Measurements from ENCODE around the gene FPR2. TPM values are rescaled to one million over a fixed set of nuclear protein-coding genes. Genes with fewer than 3 reads are reported as not detected.

Gene FPR2
- total and polyA plus RNA-seq, 10 of the 15 experiments (the other 5 are each of a cell fraction or from before 2014, with no cell fraction given): not detected

GRCh38 chr19:51766461-51766860, 5.5 kb downstream of the FPR2 start:
- SMC1A ChIA-PET (ENCODE audit: uncharacterized antibody, unreplicated experiment): no interaction called here
- POLR2A ChIA-PET: no interaction called here

More at GRCh38 chr19:51766461-51766860, 5.5 kb downstream of the FPR2 start:
- in situ Hi-C loops (cut with MboI): no loop called here
- H3K79me2 ChIP-seq (ENCODE audit: control insufficient read depth, insufficient read depth, low read length): no peaks in the 10 kb centered on the region
- no peak for DNase-seq (ENCODE audit: low read depth, low spot score)
- H3K4me1 ChIP-seq (ENCODE audit: control insufficient read depth, insufficient read depth, low read length): no peaks in the 10 kb centered on the region
- no peak for FAIRE-seq
- no peak overlapping the region for H3K4me3 ChIP-seq
- no peak for ATAC-seq
- H3K9ac ChIP-seq (ENCODE audit: control insufficient read depth, insufficient read depth, low read length): no peak overlapping the region
- TF ChIP-seq SMC3 (IDR thresholded peaks at IDR 0.05; ENCODE audit: borderline replicate concordance, low read length) (no peak), IRF5 (IDR thresholded peaks at IDR 0.05; ENCODE audit: borderline replicate concordance) (no peak), JUND (IDR thresholded peaks at IDR 0.05; ENCODE audit: low read depth, low read length) (no peak), GATAD2B (conservative IDR thresholded peaks at IDR 0.05; ENCODE audit: low read depth) (no peak), BCL3 (IDR thresholded peaks at IDR 0.05; ENCODE audit: borderline replicate concordance, insufficient read depth, low read depth, low read length, poor library complexity, severe bottlenecking) (no peak), PAX5 (IDR thresholded peaks at IDR 0.05; ENCODE audit: borderline replicate concordance, low read depth, low read length) (no peak), NRF1 (conservative IDR thresholded peaks at IDR 0.05; ENCODE audit: low read depth, low read length) (no peak), CEBPZ (IDR thresholded peaks at IDR 0.05; ENCODE audit: low read depth, low read length) (no peak), BCLAF1 (IDR thresholded peaks at IDR 0.05) (no peak), MYC (IDR thresholded peaks at IDR 0.05; ENCODE audit: insufficient read depth, insufficient read length, insufficient replicate concordance, low read length, severe bottlenecking) (no peak), RELB (IDR thresholded peaks at IDR 0.05; ENCODE audit: low read depth) (no peak), SIX5 (IDR thresholded peaks at IDR 0.05; ENCODE audit: low read depth, low read length, severe bottlenecking) (no peak), CHD2 (IDR thresholded peaks at IDR 0.05; ENCODE audit: borderline replicate concordance, low read depth, low read length) (no peak)
- 34% methylated on average over 5 of the region's 5 CpGs for WGBS (ENCODE audit: insufficient coverage, insufficient replicate concordance, low lambda C conversion rate, missing lambda C conversion rate)
- H3K4me2 ChIP-seq (ENCODE audit: control insufficient read depth, insufficient read depth): no peak overlapping the region
- no peak overlapping the region for H3K27ac ChIP-seq (ENCODE audit: control insufficient read depth, insufficient read depth)
- no TSS peak for BruUV-seq (replicated peaks)
- no peaks in the 10 kb centered on the region for H4K20me1 ChIP-seq (ENCODE audit: control insufficient read depth, insufficient read depth)
- H3K36me3 ChIP-seq (ENCODE audit: control insufficient read depth in 2 of 2, insufficient read depth in 2 of 2, low read length in 1 of 2): no peaks in the 10 kb centered on the region
- ChIA-PET CTCF (no interaction called here), RAD21 (ENCODE audit: unreplicated experiment) (no interaction called here)
- H2AFZ ChIP-seq (ENCODE audit: control insufficient read depth, low read depth, low read length): no peak overlapping the region
- no peaks in the 10 kb centered on the region for H3K27me3 ChIP-seq (replicated peaks in 1 of 2; ENCODE audit: control insufficient read depth in 2 of 2, insufficient read depth in 2 of 2, low read length in 1 of 2)
- intact Hi-C loops (cut with micrococcal nuclease; ENCODE audit: unreplicated experiment): no loop called here
- no peaks in the 10 kb centered on the region; the same call in 2 of the 3 replicates for H3K9me3 ChIP-seq (replicated peaks; ENCODE audit: control insufficient read depth, insufficient read depth, low read length)

Measured in GM12878 (cell line).